Activated CD4-positive, alpha-beta T cell treated with anti-CD3 and anti-CD28 coated beads, Interleukin-10, Interleukin-2, amounts not matched to agents 100 ng/mL and 50 ng/mL, durations not matched to agents 16 hours and 8 hours (primary cell): ENCODE data around the gene TSHZ1.

Experiments used
- DNase-seq: peaks from one replicate; pipeline ENCODE4 v3.0.0-alpha.2; 2020

TSHZ1 gene

GRCh38 chr18:75249175-75249518 lies 38.5 kb downstream of the TSHZ1 start:
- no peak for DNase-seq

- peak; percentile 7 for DNase-seq
Observed at GRCh38 chr18:75249672-75250470, 39.3 kb downstream of the TSHZ1 start.

GRCh38 chr18:75250471-75250821 lies 39.8 kb downstream of the TSHZ1 start:
- DNase-seq: no peak

GRCh38 chr18:75251466-75251865 lies 40.9 kb downstream of the TSHZ1 start:
- no peak for DNase-seq

GRCh38 chr18:75252136-75252535 lies 41.5 kb downstream of the TSHZ1 start:
- no peak for DNase-seq

- DNase-seq: no peak
Observed at GRCh38 chr18:75253043-75253442, 42.4 kb downstream of the TSHZ1 start.

GRCh38 chr18:75253784-75254183 lies 43.2 kb downstream of the TSHZ1 start:
- DNase-seq: no peak

- DNase-seq: no peak
Observed at GRCh38 chr18:75255094-75255493, 44.5 kb downstream of the TSHZ1 start.

GRCh38 chr18:75256376-75256775 lies 45.8 kb downstream of the TSHZ1 start:
- no peak for DNase-seq

GRCh38 chr18:75257605-75258004 lies 47.0 kb downstream of the TSHZ1 start:
- DNase-seq: no peak

- DNase-seq: peak; percentile 45
Observed at GRCh38 chr18:75261430-75262223, 51.0 kb downstream of the TSHZ1 start.

GRCh38 chr18:75262511-75262910 lies 51.9 kb downstream of the TSHZ1 start:
- DNase-seq: no peak

GRCh38 chr18:75264195-75264594 lies 53.6 kb downstream of the TSHZ1 start:
- no peak for DNase-seq

GRCh38 chr18:75264926-75265597 lies 54.5 kb downstream of the TSHZ1 start:
- no peak for DNase-seq

GRCh38 chr18:75265872-75266271 lies 55.3 kb downstream of the TSHZ1 start:
- DNase-seq: no peak

- DNase-seq: no peak
Observed at GRCh38 chr18:75267643-75268363, 57.2 kb downstream of the TSHZ1 start.

GRCh38 chr18:75268364-75268646 lies 57.7 kb downstream of the TSHZ1 start:
- DNase-seq: no peak

GRCh38 chr18:75269124-75269680 lies 58.6 kb downstream of the TSHZ1 start:
- DNase-seq: no peak

GRCh38 chr18:75269696-75270095 lies 59.1 kb downstream of the TSHZ1 start:
- no peak for DNase-seq

GRCh38 chr18:75271952-75272351 lies 61.4 kb downstream of the TSHZ1 start:
- DNase-seq: no peak

GRCh38 chr18:75273817-75274216 lies 63.2 kb downstream of the TSHZ1 start:
- DNase-seq: no peak

- no peak for DNase-seq
Observed at GRCh38 chr18:75275226-75275625, 64.6 kb downstream of the TSHZ1 start.
